GM20000 (cell line): ENCODE results near the gene DOCK6.

Experiments used
- DNase-seq: peaks from one replicate; pipeline ENCODE4 v3.0.0; 2012; ENCODE audit warnings: low spot score
- TF ChIP-seq, protein P1 (sequence below): IDR thresholded peaks from 2 replicates; pipeline ENCODE4 v1.5.1; 2012; ENCODE audit warnings: mild to moderate bottlenecking, control low read depth; ENCODE audit errors: extremely low read depth, missing control alignments

DOCK6 gene

DNA sequence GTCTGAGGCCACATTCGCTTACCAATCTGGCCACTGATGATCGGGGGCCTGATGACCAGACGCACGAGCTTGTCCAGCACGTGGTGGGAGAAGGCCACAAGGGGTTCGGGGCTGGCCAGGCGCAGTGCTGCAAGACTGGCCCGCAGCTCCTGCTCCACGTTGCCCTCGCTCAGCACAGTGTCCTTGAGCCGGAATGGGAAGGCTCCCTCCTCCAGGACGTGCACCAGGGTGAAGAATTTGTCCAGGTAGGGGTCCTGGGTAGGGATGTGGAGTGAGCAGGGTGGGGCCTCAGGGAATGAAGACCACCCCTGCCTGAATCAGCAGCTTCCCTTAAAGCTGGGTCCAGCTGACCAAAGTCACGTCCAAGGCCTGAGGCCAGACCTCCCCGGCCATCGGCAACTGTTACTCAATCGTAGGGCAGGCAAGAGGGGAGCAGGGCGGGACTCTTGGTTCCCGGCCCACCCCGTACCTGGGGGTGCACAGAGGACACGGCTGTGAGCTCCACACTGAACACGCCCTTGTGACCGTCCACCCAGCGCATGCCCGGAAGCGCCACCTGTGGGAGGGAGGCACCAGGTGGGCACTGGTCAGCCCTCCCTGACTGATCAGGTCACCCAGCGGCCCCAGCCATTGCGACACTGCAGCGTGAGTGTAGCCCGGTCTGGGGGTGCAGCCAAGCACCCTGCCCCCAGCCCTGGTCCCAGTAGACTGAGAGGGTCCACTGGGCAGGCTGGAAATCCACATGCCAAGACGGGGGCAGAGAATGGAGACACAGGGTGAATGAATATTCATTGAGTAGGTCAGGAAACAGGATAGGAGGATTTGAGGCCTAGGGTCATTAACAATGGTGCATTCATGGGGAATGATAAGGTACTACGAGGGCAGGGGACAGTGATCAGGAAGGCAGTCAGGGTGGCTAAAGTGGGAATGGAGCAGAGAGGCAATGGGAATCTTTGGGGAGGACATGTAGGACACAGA lies 25.7 kb downstream of the DOCK6 start:
- DNase-seq = no peak
- TF ChIP-seq, protein P1, sequence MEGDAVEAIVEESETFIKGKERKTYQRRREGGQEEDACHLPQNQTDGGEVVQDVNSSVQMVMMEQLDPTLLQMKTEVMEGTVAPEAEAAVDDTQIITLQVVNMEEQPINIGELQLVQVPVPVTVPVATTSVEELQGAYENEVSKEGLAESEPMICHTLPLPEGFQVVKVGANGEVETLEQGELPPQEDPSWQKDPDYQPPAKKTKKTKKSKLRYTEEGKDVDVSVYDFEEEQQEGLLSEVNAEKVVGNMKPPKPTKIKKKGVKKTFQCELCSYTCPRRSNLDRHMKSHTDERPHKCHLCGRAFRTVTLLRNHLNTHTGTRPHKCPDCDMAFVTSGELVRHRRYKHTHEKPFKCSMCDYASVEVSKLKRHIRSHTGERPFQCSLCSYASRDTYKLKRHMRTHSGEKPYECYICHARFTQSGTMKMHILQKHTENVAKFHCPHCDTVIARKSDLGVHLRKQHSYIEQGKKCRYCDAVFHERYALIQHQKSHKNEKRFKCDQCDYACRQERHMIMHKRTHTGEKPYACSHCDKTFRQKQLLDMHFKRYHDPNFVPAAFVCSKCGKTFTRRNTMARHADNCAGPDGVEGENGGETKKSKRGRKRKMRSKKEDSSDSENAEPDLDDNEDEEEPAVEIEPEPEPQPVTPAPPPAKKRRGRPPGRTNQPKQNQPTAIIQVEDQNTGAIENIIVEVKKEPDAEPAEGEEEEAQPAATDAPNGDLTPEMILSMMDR = no peak

DNA sequence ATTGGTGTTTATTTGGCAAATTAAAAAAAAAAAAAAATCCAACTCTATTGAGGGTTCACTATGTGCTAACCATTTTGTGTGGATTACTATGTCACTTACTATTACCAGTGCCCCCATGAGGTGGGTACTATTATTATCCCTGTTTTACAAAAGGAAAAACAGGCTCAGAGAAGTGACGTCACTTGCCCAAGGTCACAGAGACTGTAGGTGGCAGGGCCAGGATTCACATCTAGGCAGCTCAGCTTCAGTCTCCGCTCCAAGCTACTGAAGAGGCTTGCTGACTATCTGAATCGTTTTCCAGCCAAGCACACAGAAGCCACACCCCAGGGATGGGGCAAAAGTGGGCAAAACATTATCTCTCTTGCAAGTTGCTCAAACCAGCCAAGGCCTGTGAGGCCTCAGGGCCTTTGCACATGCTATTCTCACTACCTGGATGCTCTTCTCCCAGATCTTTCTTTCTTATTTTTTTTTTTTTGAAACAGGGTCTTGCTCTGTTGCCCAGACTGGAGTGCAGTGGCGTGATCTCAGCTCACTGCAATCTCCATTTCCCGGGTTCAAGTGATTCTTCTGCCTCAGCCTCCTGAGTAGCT lies 27.7 kb downstream of the DOCK6 start:
- DNase-seq = no peak
- TF ChIP-seq, protein P1 = no peak

DNA sequence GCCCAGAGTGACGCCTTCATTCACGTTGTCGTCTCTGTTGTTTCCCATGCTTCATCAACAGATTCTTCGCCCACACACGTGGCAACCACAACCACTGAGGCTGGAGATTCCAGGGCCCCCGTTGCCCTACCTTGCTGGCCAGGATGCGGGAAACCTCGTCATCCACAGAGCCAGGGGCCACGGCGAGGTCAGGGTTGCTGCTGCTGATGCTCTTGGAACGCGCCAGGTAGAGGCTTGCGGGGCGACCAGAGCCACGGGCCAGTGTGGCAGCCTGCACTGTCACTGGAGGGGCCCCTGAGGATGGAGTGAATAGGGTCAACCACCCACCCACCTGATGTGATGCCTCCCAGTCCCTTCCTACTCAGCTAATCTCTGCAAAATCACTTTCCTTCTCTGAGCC lies 29.3 kb downstream of the DOCK6 start:
- TF ChIP-seq, protein P1 = no peak
- no peak for DNase-seq

DNA sequence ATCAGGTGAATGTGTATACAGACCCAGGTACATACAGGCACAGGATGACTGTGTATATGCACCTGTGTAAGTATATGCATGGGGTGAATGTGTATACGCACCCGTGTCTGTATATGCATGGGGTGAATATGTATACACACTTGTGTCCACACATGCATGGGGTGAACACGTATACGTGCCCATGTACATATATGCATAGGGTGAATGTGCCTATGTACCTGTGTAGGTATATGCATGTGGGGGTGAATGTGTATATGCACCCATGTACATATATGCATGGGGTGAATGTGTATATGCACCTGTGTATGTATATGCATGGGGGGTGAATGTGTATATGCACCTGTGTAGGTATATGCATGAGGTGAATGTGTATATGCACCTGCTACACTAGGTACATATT lies 29.8 kb downstream of the DOCK6 start:
- no peak for DNase-seq
- TF ChIP-seq, protein P1 = no peak

DNA sequence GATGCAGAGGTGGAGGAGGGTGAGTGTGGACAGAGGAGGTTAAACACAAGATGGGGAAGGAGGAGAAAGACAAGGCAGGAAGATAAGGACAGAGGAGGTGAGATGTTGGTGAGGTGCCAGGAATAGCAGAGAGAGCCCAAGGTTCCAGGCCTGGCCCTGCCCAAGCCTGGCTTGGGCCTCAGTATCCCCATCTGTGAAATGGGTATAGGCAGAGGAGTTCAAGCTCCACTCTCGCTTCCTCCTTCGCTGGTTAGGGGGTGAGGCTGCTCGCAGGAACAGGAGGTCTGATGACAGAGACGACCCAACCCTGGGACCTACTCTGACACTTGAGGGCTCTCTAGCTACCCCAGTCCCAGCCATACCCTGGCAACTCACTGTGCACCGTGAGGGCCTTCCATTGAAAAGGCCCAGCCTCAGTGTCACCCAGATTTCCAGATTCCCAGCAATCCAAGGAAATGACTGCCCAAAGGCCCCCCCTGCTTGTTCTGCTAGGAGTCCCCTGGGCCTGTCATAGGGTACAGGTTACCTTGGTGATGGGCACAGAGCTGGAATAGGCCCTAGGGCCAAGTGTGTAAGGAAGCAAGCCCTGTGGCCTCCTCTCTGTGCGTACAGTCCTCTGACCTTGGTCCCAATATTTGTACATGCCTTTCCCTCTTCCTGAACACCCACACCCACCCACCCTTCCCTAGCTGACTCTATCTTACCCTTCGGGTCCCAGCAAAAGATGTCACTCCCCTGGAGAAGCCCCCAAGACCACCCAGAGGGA lies 31.5 kb downstream of the DOCK6 start:
- TF ChIP-seq, protein P1 = no peak
- DNase-seq = no peak

DNA sequence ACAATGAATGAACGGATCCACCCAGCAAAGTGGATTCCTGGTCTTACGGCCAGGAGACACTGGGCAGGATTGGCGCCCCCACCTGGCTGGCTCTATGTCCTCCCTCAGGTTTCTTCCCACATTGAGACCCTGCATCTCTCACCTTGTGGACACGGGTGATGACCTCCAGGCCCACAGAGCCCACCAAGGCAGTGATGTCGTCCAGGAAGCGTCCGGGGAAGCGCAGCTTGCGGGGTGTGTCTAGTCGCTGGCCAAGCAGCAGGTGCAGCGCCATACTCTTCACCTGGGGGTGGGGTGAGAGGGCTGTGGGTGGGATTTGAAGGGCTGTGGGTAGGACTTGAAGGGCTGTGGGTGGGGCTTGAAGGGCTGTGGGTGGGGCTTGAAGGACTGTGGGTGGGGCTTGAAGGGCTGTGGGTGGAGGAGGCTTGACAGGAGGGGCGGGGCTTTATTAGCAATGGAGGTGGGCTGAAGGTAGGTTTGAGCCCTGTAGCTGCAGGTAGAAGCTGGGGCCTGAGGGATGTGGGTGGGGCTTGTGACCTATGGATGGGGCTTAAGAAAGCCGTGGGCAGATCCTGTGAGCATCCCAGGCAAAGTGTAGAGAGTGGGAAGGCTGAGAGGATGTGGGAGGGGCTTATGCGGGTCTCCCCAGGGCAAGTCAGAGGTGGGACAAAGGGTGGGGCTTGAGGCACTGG lies 35.0 kb downstream of the DOCK6 start:
- no peak for DNase-seq
- TF ChIP-seq, protein P1 = no peak
